HFFc6 (cell line): ENCODE results near the gene CFAP251. TPM values are rescaled to one million over a fixed set of nuclear protein-coding genes. Genes with fewer than 3 reads are reported as not detected.
A peak's percentile ranks its signal among the peaks of the same experiment; 100 is the strongest.

ENCODE experiments used
- DNase-seq: peaks from one replicate; pipeline ENCODE4 v3.0.0-alpha.2; 2018
- H3K27ac Mint-ChIP-seq: 2 replicates; pipeline ENCODE4 v1.8.0; 2020; ENCODE audit warnings: mild to moderate bottlenecking, mixed read lengths
- H3K27me3 Mint-ChIP-seq: 2 replicates; pipeline ENCODE4 v1.8.0; 2021; ENCODE audit warnings: mild to moderate bottlenecking, moderate library complexity, mixed read lengths; ENCODE audit not compliant: insufficient read depth
- H3K36me3 Mint-ChIP-seq: 2 replicates; pipeline ENCODE4 v1.8.0; 2021; ENCODE audit warnings: low read depth, mixed read lengths
- H3K4me1 Mint-ChIP-seq: 2 replicates; pipeline ENCODE4 v1.8.0; 2020; ENCODE audit warnings: low read depth, mixed read lengths
- H3K4me3 Mint-ChIP-seq: 2 replicates; pipeline ENCODE4 v1.8.0; 2020; ENCODE audit warnings: mild to moderate bottlenecking, moderate library complexity, mixed read lengths
- H3K9me3 Mint-ChIP-seq: 2 replicates; pipeline ENCODE4 v1.8.0; 2020; ENCODE audit warnings: mild to moderate bottlenecking, mixed read lengths
- total RNA-seq, 6 experiments: library from RNA; stranded (reverse); fragmentation: NEBNext Ultra II Directional; extraction: Animal tissue kit (Norgen Biotek cat#: 25700); gene quantifications; 2 replicates in 1 of 6; 3 replicates in 5 of 6; pipeline ENCODE4 v1.2.3, GENCODE V29; 2021
- TF ChIP-seq, protein P1 (sequence below): fragments of 200-600 bp; sonication (generic); IDR thresholded peaks from 2 replicates; pipeline ENCODE4 v1.5.0; 2021; ENCODE audit warnings: antibody characterized with exemption, mild to moderate bottlenecking

The CFAP251 gene
- total RNA-seq, 6 experiments from 2014 or later = 0.66 to 4.2 (median 3.3) TPM

DNA sequence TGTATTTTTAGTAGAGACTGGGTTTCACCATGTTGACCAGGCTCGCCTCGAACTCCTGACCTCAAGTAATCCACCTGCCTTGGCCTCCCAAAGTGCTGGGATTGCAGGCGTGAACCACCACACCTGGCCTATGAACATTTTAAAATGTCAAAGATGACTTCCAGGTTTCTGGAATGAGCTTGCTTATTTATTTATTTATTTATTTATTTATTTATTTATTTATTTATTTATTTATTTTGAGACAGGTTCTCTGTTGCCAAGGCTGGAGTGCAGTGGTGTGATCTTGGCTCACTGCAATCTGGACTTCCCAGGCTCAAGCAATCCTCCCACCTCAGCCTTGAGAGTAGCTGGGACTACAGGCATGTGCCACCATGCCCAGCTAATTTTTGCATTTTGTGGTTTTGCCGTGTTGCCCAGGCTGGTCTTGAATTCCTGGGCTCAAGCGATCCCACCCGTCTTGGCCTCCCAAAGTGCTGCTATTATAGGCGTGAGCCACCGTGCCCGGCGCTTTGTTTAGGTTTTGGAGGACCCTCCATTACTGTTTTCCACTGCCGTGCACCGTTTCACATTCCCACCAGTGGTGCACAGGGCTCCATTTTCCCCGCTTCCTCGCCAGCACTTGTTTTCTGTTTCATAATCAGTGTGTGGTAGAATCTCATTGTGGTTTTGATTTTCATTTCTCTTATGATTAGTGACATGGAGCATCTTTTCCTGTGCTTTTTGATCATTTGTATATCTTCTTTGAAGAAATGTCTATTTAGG is 6.4 kb upstream of the CFAP251 start:
- Mint-ChIP-seq H3K36me3 (peaks cover 29% of the 10 kb centered on the region), H3K9me3 (no peaks in the 10 kb centered on the region), H3K27me3 (no peaks in the 10 kb centered on the region; the same call in 1 of the 2 replicates), H3K4me3 (no peak overlapping the region), H3K27ac (no peak overlapping the region), H3K4me1 (no peaks in the 10 kb centered on the region)
- TF ChIP-seq, protein P1, sequence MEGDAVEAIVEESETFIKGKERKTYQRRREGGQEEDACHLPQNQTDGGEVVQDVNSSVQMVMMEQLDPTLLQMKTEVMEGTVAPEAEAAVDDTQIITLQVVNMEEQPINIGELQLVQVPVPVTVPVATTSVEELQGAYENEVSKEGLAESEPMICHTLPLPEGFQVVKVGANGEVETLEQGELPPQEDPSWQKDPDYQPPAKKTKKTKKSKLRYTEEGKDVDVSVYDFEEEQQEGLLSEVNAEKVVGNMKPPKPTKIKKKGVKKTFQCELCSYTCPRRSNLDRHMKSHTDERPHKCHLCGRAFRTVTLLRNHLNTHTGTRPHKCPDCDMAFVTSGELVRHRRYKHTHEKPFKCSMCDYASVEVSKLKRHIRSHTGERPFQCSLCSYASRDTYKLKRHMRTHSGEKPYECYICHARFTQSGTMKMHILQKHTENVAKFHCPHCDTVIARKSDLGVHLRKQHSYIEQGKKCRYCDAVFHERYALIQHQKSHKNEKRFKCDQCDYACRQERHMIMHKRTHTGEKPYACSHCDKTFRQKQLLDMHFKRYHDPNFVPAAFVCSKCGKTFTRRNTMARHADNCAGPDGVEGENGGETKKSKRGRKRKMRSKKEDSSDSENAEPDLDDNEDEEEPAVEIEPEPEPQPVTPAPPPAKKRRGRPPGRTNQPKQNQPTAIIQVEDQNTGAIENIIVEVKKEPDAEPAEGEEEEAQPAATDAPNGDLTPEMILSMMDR = no peak
- DNase-seq = no peak

DNA sequence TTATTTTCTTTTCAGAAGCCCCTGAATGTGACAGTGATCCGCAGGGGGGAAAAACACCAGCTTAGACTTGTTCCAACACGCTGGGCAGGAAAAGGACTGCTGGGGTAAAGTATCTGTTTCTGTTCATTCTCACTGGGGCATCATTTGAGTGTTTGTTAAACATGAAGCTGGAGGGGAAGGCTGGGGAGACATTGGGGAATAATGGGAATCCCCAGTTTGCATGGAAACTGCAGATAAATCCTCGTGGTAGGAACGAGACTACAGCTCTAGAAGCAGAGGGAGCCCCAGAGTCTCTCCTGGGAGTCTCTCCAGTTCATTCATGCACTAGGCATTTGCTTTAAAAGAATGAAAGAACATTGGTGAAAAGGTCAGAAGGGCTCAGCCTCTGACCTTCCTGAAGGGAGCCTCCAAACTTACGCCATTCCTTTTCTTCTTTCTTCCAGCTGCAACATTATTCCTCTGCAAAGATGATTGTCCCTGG is 2.5 kb upstream of the CFAP251 start:
- DNase-seq = no peak
- peaks cover 28% of the 10 kb centered on the region for H3K36me3 Mint-ChIP-seq
- H3K4me1 Mint-ChIP-seq = 0 out of 2 replicates have a peak, but pooled peaks cover under 1% of the 10 kb centered on the region
- no peak overlapping the region for H3K4me3 Mint-ChIP-seq
- H3K27ac Mint-ChIP-seq = no peak overlapping the region
- TF ChIP-seq, protein P1 = no peak
- H3K27me3 Mint-ChIP-seq = peaks cover 1% of the 10 kb centered on the region
- H3K9me3 Mint-ChIP-seq = no peaks in the 10 kb centered on the region

DNA sequence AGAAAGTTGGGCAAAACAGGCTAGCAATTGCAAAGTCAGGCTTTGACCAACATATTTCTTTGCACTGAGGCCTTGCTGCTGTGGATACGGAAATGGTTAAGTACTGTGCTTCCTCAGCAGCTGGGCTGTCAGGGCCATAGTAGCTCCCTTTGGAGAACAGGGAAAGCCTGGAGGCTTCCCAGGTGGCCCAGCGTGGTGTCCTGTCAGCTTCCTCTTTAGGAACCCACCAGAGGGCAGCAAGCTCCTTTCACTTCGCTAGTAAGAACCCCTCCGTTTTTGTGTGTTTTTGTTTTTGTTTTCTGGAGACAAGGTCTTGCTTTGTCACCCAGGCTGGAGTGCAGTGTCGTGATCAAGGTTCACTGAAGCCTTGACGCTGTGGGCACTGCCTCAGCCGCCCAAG is 1.7 kb upstream of the CFAP251 start:
- H3K4me1 Mint-ChIP-seq = peaks cover 6% of the 10 kb centered on the region; the same call in 1 of the 2 replicates
- H3K36me3 Mint-ChIP-seq = peaks cover 31% of the 10 kb centered on the region
- no peaks in the 10 kb centered on the region for H3K9me3 Mint-ChIP-seq
- TF ChIP-seq, protein P1 = peak; percentile 50; the same call in 1 of the 2 replicates
- H3K4me3 Mint-ChIP-seq = no peak overlapping the region
- peaks cover 1% of the 10 kb centered on the region for H3K27me3 Mint-ChIP-seq
- H3K27ac Mint-ChIP-seq = no peak overlapping the region
- no peak for DNase-seq

DNA sequence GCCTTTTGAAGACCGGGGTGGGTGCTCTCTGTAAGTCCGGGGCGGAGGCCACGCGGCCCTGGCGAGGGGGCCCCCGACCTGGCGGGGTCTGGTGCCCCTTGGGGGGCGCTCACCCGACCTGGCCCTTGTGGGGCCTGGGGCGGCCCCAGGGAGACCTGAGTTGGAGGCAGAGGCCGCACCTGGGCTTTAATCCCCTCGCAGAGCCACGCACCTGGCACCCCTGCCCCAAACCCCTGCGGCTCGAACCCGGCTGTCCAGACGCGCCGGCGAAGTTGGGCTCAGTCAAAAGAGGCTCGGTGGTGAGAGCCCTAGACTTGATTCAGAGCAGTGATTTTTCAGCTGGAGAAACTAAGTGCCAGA is 267 bp downstream of the CFAP251 start:
- H3K9me3 Mint-ChIP-seq = peaks cover 3% of the 10 kb centered on the region; the same call in 1 of the 2 replicates
- TF ChIP-seq, protein P1 = no peak
- no peak overlapping the region for H3K4me3 Mint-ChIP-seq
- peaks cover 36% of the 10 kb centered on the region for H3K36me3 Mint-ChIP-seq
- H3K27ac Mint-ChIP-seq = no peak overlapping the region
- peaks cover 1% of the 10 kb centered on the region for H3K27me3 Mint-ChIP-seq
- DNase-seq = no peak
- H3K4me1 Mint-ChIP-seq = peaks cover 9% of the 10 kb centered on the region

DNA sequence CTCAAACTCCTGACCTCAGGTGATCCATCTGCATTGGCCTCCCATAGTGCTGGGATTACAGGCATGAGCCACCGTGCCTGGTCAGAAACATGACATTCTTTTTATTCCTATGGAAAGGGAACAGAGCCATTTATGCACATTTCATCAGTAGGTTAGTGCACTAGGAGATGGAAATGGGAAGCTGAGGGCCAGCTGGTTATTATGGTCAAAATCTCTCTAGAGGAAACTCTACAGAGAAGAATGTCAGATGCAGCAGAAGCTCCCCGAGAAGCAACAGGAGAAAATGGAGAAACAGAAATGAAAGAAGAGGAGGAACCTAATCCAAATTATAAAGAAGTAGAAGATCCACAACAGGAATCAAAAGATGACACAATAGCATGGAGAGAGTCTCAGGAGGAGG is 2.7 kb downstream of the CFAP251 start:
- H3K9me3 Mint-ChIP-seq = peaks cover 8% of the 10 kb centered on the region
- H3K4me3 Mint-ChIP-seq = no peak overlapping the region
- H3K4me1 Mint-ChIP-seq = peaks cover 28% of the 10 kb centered on the region
- peaks cover 35% of the 10 kb centered on the region for H3K36me3 Mint-ChIP-seq
- peaks cover 5% of the 10 kb centered on the region for H3K27me3 Mint-ChIP-seq
- no peak for DNase-seq
- H3K27ac Mint-ChIP-seq = no peak overlapping the region
- TF ChIP-seq, protein P1 = no peak
